Neural cell (in vitro differentiated cells): Measurements from ENCODE around the gene PTGR1.

ENCODE experiments used
- EP300 ChIP-seq: fragments of 450-650 bp; conservative IDR thresholded peaks from 2 replicates; pipeline ENCODE4 v1.6.1; 2014; ENCODE audit warnings: antibody characterized with exemption, mild to moderate bottlenecking, moderate library complexity; ENCODE audit not compliant: poor library complexity, severe bottlenecking
- EZH2 ChIP-seq: fragments of 200-600, 300-800 bp; shearing (Covaris generic), sonication (generic); IDR thresholded peaks from 2 replicates; pipeline ENCODE4 v1.6.1; 2014; ENCODE audit warnings: antibody characterized with exemption, low read length, borderline replicate concordance, mild to moderate bottlenecking; ENCODE audit not compliant: insufficient read depth, poor library complexity, severe bottlenecking
- MXI1 ChIP-seq: fragments of 450-650 bp; conservative IDR thresholded peaks from 2 replicates; pipeline ENCODE4 v1.6.1; 2014; ENCODE audit warnings: antibody characterized with exemption, mild to moderate bottlenecking; ENCODE audit not compliant: poor library complexity, severe bottlenecking
- POLR2AphosphoS5 ChIP-seq: IDR thresholded peaks from 2 replicates; pipeline ENCODE4 v1.6.1; 2012
- RAD21 ChIP-seq: fragments of 450-650 bp; conservative IDR thresholded peaks from 2 replicates; pipeline ENCODE4 v1.6.1; 2014; ENCODE audit warnings: antibody characterized with exemption, mild to moderate bottlenecking, moderate library complexity
- TF ChIP-seq, protein P1 (sequence below): fragments of 450-650 bp; IDR thresholded peaks from 2 replicates; pipeline ENCODE4 v1.5.1; 2014; ENCODE audit warnings: antibody characterized with exemption, mild to moderate bottlenecking, moderate library complexity; ENCODE audit not compliant: poor library complexity, severe bottlenecking
- TF ChIP-seq, protein P2 (sequence below): IDR thresholded peaks from 2 replicates; pipeline ENCODE4 v1.6.1; 2012; ENCODE audit warnings: borderline replicate concordance

DNA sequence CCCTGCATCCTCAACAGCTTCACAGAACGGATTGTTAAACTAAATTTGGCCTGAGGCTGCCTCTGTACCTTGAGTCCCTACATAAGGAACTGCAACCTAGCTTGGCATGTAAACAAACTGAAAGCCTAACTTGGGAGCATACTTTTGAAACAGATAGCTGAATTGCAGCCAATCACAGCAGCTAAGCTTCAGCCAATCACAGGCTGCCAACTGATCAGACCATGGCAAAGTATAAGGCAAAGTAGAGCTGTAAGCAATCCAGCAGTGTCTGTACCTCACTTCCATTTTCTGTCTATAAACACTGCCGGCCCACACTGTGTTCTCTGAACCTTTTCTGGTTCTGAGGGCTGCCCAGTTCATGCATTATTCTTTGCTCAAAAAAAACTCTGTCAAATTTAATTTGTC, 83.4 kb downstream of the PTGR1 start:
- TF ChIP-seq, protein P1, sequence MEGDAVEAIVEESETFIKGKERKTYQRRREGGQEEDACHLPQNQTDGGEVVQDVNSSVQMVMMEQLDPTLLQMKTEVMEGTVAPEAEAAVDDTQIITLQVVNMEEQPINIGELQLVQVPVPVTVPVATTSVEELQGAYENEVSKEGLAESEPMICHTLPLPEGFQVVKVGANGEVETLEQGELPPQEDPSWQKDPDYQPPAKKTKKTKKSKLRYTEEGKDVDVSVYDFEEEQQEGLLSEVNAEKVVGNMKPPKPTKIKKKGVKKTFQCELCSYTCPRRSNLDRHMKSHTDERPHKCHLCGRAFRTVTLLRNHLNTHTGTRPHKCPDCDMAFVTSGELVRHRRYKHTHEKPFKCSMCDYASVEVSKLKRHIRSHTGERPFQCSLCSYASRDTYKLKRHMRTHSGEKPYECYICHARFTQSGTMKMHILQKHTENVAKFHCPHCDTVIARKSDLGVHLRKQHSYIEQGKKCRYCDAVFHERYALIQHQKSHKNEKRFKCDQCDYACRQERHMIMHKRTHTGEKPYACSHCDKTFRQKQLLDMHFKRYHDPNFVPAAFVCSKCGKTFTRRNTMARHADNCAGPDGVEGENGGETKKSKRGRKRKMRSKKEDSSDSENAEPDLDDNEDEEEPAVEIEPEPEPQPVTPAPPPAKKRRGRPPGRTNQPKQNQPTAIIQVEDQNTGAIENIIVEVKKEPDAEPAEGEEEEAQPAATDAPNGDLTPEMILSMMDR: no peak
- TF ChIP-seq EZH2: no peak
- TF ChIP-seq POLR2AphosphoS5: no peak
- no peak for TF ChIP-seq EP300
- TF ChIP-seq RAD21: no peak
- TF ChIP-seq, protein P2, sequence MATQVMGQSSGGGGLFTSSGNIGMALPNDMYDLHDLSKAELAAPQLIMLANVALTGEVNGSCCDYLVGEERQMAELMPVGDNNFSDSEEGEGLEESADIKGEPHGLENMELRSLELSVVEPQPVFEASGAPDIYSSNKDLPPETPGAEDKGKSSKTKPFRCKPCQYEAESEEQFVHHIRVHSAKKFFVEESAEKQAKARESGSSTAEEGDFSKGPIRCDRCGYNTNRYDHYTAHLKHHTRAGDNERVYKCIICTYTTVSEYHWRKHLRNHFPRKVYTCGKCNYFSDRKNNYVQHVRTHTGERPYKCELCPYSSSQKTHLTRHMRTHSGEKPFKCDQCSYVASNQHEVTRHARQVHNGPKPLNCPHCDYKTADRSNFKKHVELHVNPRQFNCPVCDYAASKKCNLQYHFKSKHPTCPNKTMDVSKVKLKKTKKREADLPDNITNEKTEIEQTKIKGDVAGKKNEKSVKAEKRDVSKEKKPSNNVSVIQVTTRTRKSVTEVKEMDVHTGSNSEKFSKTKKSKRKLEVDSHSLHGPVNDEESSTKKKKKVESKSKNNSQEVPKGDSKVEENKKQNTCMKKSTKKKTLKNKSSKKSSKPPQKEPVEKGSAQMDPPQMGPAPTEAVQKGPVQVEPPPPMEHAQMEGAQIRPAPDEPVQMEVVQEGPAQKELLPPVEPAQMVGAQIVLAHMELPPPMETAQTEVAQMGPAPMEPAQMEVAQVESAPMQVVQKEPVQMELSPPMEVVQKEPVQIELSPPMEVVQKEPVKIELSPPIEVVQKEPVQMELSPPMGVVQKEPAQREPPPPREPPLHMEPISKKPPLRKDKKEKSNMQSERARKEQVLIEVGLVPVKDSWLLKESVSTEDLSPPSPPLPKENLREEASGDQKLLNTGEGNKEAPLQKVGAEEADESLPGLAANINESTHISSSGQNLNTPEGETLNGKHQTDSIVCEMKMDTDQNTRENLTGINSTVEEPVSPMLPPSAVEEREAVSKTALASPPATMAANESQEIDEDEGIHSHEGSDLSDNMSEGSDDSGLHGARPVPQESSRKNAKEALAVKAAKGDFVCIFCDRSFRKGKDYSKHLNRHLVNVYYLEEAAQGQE: no peak
- TF ChIP-seq MXI1: no peak
